GM18526 (cell line): ENCODE results near the gene ZPR1.

ENCODE experiments used
- POLR2A ChIP-seq: IDR thresholded peaks from 3 replicates; pipeline ENCODE4 v1.6.1; 2011; ENCODE audit not compliant: insufficient read length; ENCODE audit errors: extremely low read depth

The ZPR1 gene

GRCh38 chr11:116736763-116737162 is 51.1 kb downstream of the ZPR1 start:
- no peak for TF ChIP-seq POLR2A

GRCh38 chr11:116733969-116734508 is 53.8 kb downstream of the ZPR1 start:
- TF ChIP-seq POLR2A: no peak

GRCh38 chr11:116733043-116733755 is 54.6 kb downstream of the ZPR1 start:
- TF ChIP-seq POLR2A: no peak

GRCh38 chr11:116732271-116733042 is 55.4 kb downstream of the ZPR1 start:
- no peak for TF ChIP-seq POLR2A

GRCh38 chr11:116731821-116732220 is 56.0 kb downstream of the ZPR1 start:
- TF ChIP-seq POLR2A: no peak

- TF ChIP-seq POLR2A: no peak
Observed at GRCh38 chr11:116731097-116731761, 56.6 kb downstream of the ZPR1 start.

GRCh38 chr11:116730601-116731000 is 57.2 kb downstream of the ZPR1 start:
- no peak for TF ChIP-seq POLR2A

- TF ChIP-seq POLR2A: no peak
Observed at GRCh38 chr11:116730241-116730561, 57.6 kb downstream of the ZPR1 start.

- no peak for TF ChIP-seq POLR2A
Observed at GRCh38 chr11:116729501-116730240, 58.2 kb downstream of the ZPR1 start.

- TF ChIP-seq POLR2A: no peak
Observed at GRCh38 chr11:116727990-116728389, 59.8 kb downstream of the ZPR1 start.

- no peak for TF ChIP-seq POLR2A
Observed at GRCh38 chr11:116725434-116726221, 62.2 kb downstream of the ZPR1 start.

- no peak for TF ChIP-seq POLR2A
Observed at GRCh38 chr11:116724813-116725212, 63.0 kb downstream of the ZPR1 start.
